GM23248 (cell line): ENCODE measurements around the gene EVA1C. TPM values are rescaled to one million over a fixed set of nuclear protein-coding genes. Genes with fewer than 3 reads are reported as not detected.
"Not testable (repeated sequence)": the region's sequence is repeated elsewhere in the genome, so short reads cannot be mapped to it uniquely, and the experiment has no call there.

Experiments
- DNase-seq: peaks from one replicate; pipeline ENCODE4 v3.0.0-alpha.2; 2015
- H2AFZ ChIP-seq: fragments of 200-600 bp; sonication (generic); 2 replicates; pipeline ENCODE4 v1.6.1; 2016; ENCODE audit warnings: antibody characterized with exemption
- H3F3A ChIP-seq: fragments of 200-600 bp; sonication (generic); 2 replicates; pipeline ENCODE4 v1.6.1; 2016; ENCODE audit warnings: mild to moderate bottlenecking, antibody characterized with exemption, mixed run types; ENCODE audit not compliant: insufficient read depth
- H3K27ac ChIP-seq: fragments of 200-600 bp; sonication (generic); 2 replicates; pipeline ENCODE4 v1.5.1; 2016; ENCODE audit warnings: mild to moderate bottlenecking
- H3K27me3 ChIP-seq: fragments of 200-600 bp; sonication (generic); replicated peaks from 2 replicates; pipeline ENCODE4 v1.6.1; 2016; ENCODE audit warnings: mild to moderate bottlenecking; ENCODE audit not compliant: insufficient read depth
- H3K36me3 ChIP-seq: fragments of 200-600 bp; sonication (generic); 2 replicates; pipeline ENCODE4 v1.6.1; 2016; ENCODE audit warnings: low read depth, mild to moderate bottlenecking
- H3K4me1 ChIP-seq: fragments of 200-600 bp; sonication (generic); 2 replicates; pipeline ENCODE4 v1.6.1; 2016; ENCODE audit warnings: mild to moderate bottlenecking; ENCODE audit not compliant: insufficient read depth
- H3K4me2 ChIP-seq: fragments of 200-600 bp; sonication (generic); one replicate; pipeline ENCODE4 v1.6.1; 2016; ENCODE audit warnings: mild to moderate bottlenecking; ENCODE audit not compliant: unreplicated experiment
- H3K4me3 ChIP-seq: fragments of 200-600 bp; sonication (generic); 2 replicates; pipeline ENCODE4 v1.5.1; 2016; ENCODE audit warnings: mild to moderate bottlenecking
- H3K79me2 ChIP-seq: fragments of 200-600 bp; sonication (generic); 2 replicates; pipeline ENCODE4 v1.6.1; 2016; ENCODE audit warnings: mild to moderate bottlenecking; ENCODE audit not compliant: insufficient read depth
- H3K9ac ChIP-seq: fragments of 200-600 bp; sonication (generic); 2 replicates; pipeline ENCODE4 v1.6.1; 2016; ENCODE audit warnings: mild to moderate bottlenecking
- H3K9me2 ChIP-seq: fragments of 200-600 bp; sonication (generic); 2 replicates; pipeline ENCODE4 v1.6.1; 2016; ENCODE audit warnings: mixed run types, mild to moderate bottlenecking, moderate library complexity; ENCODE audit not compliant: insufficient read depth
- H3K9me3 ChIP-seq: fragments of 200-600 bp; sonication (generic); one replicate; pipeline ENCODE4 v1.6.1; 2017; ENCODE audit warnings: low read depth
- H4K20me1 ChIP-seq: fragments of 200-600 bp; sonication (generic); 2 replicates; pipeline ENCODE4 v1.6.0; 2016; ENCODE audit not compliant: insufficient read depth
- EZH2 ChIP-seq: fragments of 200-600 bp; sonication (generic); IDR thresholded peaks from 2 replicates; pipeline ENCODE4 v1.6.1; 2018; ENCODE audit warnings: antibody characterized with exemption, mild to moderate bottlenecking; ENCODE audit not compliant: insufficient read depth, poor library complexity, severe bottlenecking
- EZH2phosphoT487 ChIP-seq: fragments of 200-600 bp; sonication (generic); IDR thresholded peaks from 2 replicates; pipeline ENCODE4 v1.6.1; 2018; ENCODE audit warnings: antibody characterized with exemption, moderate library complexity, mild to moderate bottlenecking, low read depth; ENCODE audit not compliant: insufficient read depth
- WGBS, 2 experiments: methylation state at CpG; one replicate each; pipeline ENCODE4 v1.1.6; 2015 to 2017; ENCODE audit warnings: low lambda C conversion rate in 2 of 2, low coverage in 1 of 2; ENCODE audit errors: missing lambda C conversion rate in 2 of 2; 5-methylcytosine and 5-hydroxymethylcytosine counted together
- in situ Hi-C: fragments of 300-500 bp; cut with MboI; formaldehyde crosslinking; loops from 2 replicates; pipeline ENCODE4 v1.15.0; 2020
- polyA plus RNA-seq: library from polyadenylated mRNA; unstranded; fragments of >200 nt; fragmentation: Nextera tagmentation; extraction: Ambion mirVana; gene quantifications from 2 replicates; pipeline ENCODE4 v1.2.1, GENCODE V29; 2016
- total RNA-seq: library from RNA; depleted of rRNA; stranded (reverse); fragments of >200 nt; shearing (Covaris generic); gene quantifications from 2 replicates; pipeline ENCODE4 v1.2.3, GENCODE V29; 2014

EVA1C gene
- total and polyA plus RNA-seq, 2 experiments from 2014 or later: 1.9 to 2.2 TPM

- no peak for DNase-seq
- Histone ChIP-seq H3K4me3 (no peak overlapping the region), H3K79me2 (no peaks in the 10 kb centered on the region), H3K9ac (no peak overlapping the region), H3K27me3 (no peaks in the 10 kb centered on the region), H3K36me3 (no peaks in the 10 kb centered on the region), H4K20me1 (no peaks in the 10 kb centered on the region), H3K4me2 (no peak overlapping the region), H3K9me3 (no peaks in the 10 kb centered on the region), H2AFZ (no peak overlapping the region), H3K4me1 (peaks cover 27% of the 10 kb centered on the region), H3K27ac (no peak overlapping the region), H3F3A (peaks cover 30% of the 10 kb centered on the region), H3K9me2 (no peaks in the 10 kb centered on the region)
- TF ChIP-seq EZH2phosphoT487 (no peak), EZH2 (no peak)
- 91 to 92% methylated on average over 7 of the region's 7 CpGs for WGBS, 2 experiments
- in situ Hi-C loops: no loop called here
These were observed 112.8 kb downstream of the EVA1C start for GRCh38 chr21:32525282-32525681.

GRCh38 chr21:32529679-32530078, 117.2 kb downstream of the EVA1C start:
- DNase-seq: no peak
- TF ChIP-seq EZH2 (no peak), EZH2phosphoT487 (no peak)
- no peak overlapping the region for H3K9ac ChIP-seq
- H3K9me2 ChIP-seq: no peaks in the 10 kb centered on the region
- no peaks in the 10 kb centered on the region for H3K27me3 ChIP-seq
- peaks cover 2% of the 10 kb centered on the region for H3K4me1 ChIP-seq
- in situ Hi-C loops: no loop called here
- H3K4me3 ChIP-seq: no peak overlapping the region
- no peak overlapping the region for H2AFZ ChIP-seq
- H3K9me3 ChIP-seq: no peaks in the 10 kb centered on the region
- H3F3A ChIP-seq: 0 out of 2 replicates have a peak, but pooled peaks cover under 1% of the 10 kb centered on the region
- H3K36me3 ChIP-seq: no peaks in the 10 kb centered on the region
- WGBS, 2 experiments: 54 to 56% methylated on average over 4 of the region's 4 CpGs
- H4K20me1 ChIP-seq: no peaks in the 10 kb centered on the region
- no peak overlapping the region for H3K4me2 ChIP-seq
- H3K27ac ChIP-seq: no peak overlapping the region
- H3K79me2 ChIP-seq: no peaks in the 10 kb centered on the region

- H3K9me3 ChIP-seq, H3K4me2 ChIP-seq, H3K79me2 ChIP-seq, H3K4me3 ChIP-seq, H3K36me3 ChIP-seq, DNase-seq, in situ Hi-C loops, H3K9ac ChIP-seq, H3K9me2 ChIP-seq, H2AFZ ChIP-seq, H4K20me1 ChIP-seq, H3K27me3 ChIP-seq, H3K4me1 ChIP-seq, H3F3A ChIP-seq, H3K27ac ChIP-seq: not testable (repeated sequence)
- 87 to 88% methylated on average over 7 of the region's 7 CpGs for WGBS, 2 experiments
These were observed 118.3 kb downstream of the EVA1C start for GRCh38 chr21:32530809-32531208.

GRCh38 chr21:32531561-32531960, 119.1 kb downstream of the EVA1C start:
- H3K4me3 ChIP-seq, H3K27ac ChIP-seq, in situ Hi-C loops, DNase-seq, H3K36me3 ChIP-seq, H3K9me3 ChIP-seq, H3K9ac ChIP-seq, H3F3A ChIP-seq, H3K79me2 ChIP-seq, H4K20me1 ChIP-seq, H2AFZ ChIP-seq, H3K27me3 ChIP-seq, H3K4me1 ChIP-seq, H3K4me2 ChIP-seq, H3K9me2 ChIP-seq: not testable (repeated sequence)
- 98 to 100% methylated on average over 3 of the region's 3 CpGs for WGBS, 2 experiments

GRCh38 chr21:32532636-32533035, 120.1 kb downstream of the EVA1C start:
- Histone ChIP-seq H3K79me2 (no peaks in the 10 kb centered on the region), H3K9me3 (no peaks in the 10 kb centered on the region), H3K27ac (no peak overlapping the region), H3F3A (no peaks in the 10 kb centered on the region), H3K9me2 (no peaks in the 10 kb centered on the region), H3K36me3 (no peaks in the 10 kb centered on the region), H4K20me1 (no peaks in the 10 kb centered on the region), H3K27me3 (no peaks in the 10 kb centered on the region), H3K4me3 (no peak overlapping the region), H2AFZ (no peak overlapping the region), H3K9ac (no peak overlapping the region), H3K4me2 (no peak overlapping the region), H3K4me1 (no peaks in the 10 kb centered on the region)
- DNase-seq: no peak
- TF ChIP-seq EZH2 (no peak), EZH2phosphoT487 (no peak)
- 70 to 75% methylated on average over 6 of the region's 6 CpGs for WGBS, 2 experiments
- in situ Hi-C loops: no loop called here
